Esophagus (tissue), 2 donors: ENCODE data around the gene KHDRBS1. TPM values are rescaled to one million over a fixed set of nuclear protein-coding genes. Genes with fewer than 3 reads are reported as not detected.
"Not testable (repeated sequence)": the region's sequence is repeated elsewhere in the genome, so short reads cannot be mapped to it uniquely, and the experiment has no call there.

Experiments
- H3K27ac ChIP-seq, 2 donors: one replicate each; pipeline ENCODE4 v1.5.1; 2013; ENCODE audit warnings: low read depth in 2 of 2, mild to moderate bottlenecking in 2 of 2, inconsistent platforms in 1 of 2, low read length in 1 of 2, moderate library complexity in 1 of 2
- H3K27me3 ChIP-seq, 2 donors: one replicate each; pipeline ENCODE4 v1.6.1; 2013; ENCODE audit warnings: low read length in 2 of 2, control low read depth in 1 of 2, mild to moderate bottlenecking in 1 of 2; ENCODE audit not compliant: insufficient read depth in 2 of 2, control insufficient read depth in 1 of 2
- H3K36me3 ChIP-seq, 2 donors: one replicate each; pipeline ENCODE4 v1.6.1; 2013; ENCODE audit warnings: low read length in 1 of 2; ENCODE audit not compliant: control insufficient read depth in 2 of 2, insufficient read depth in 2 of 2
- H3K4me1 ChIP-seq, 2 donors: one replicate each; pipeline ENCODE4 v1.6.1; 2013; ENCODE audit warnings: low read length in 1 of 2; ENCODE audit not compliant: control insufficient read depth in 2 of 2, insufficient read depth in 2 of 2
- H3K4me3 ChIP-seq, 2 donors: one replicate each; pipeline ENCODE4 v1.5.1; 2013; ENCODE audit warnings: low read length in 2 of 2, mild to moderate bottlenecking in 2 of 2, low read depth in 1 of 2, moderate library complexity in 1 of 2
- H3K9me3 ChIP-seq, 2 donors: one replicate each; pipeline ENCODE4 v1.6.1; 2013; ENCODE audit warnings: mild to moderate bottlenecking in 2 of 2, low read depth in 1 of 2, low read length in 1 of 2, moderate library complexity in 1 of 2; ENCODE audit not compliant: control insufficient read depth in 2 of 2, insufficient read depth in 1 of 2
- WGBS, 2 donors: extraction: QIAGEN DNeasy Blood & Tissue Kit; methylation state at CpG; one replicate each; pipeline ENCODE4 v1.1.7; 2013; 5-methylcytosine and 5-hydroxymethylcytosine counted together
- polyA plus RNA-seq, 2 donors: library from polyadenylated mRNA; stranded (reverse); fragments of 200-250 nt; gene quantifications; one replicate each; pipeline ENCODE4 v1.2.3, GENCODE V29; 2013
- donor health status: healthy with polysubstance abuse.
- donor health status: Bipolar disorder and iron deficiency.

The KHDRBS1 gene
- polyA plus RNA-seq, 2 donors: 55.1 to 63.4 TPM

DNA sequence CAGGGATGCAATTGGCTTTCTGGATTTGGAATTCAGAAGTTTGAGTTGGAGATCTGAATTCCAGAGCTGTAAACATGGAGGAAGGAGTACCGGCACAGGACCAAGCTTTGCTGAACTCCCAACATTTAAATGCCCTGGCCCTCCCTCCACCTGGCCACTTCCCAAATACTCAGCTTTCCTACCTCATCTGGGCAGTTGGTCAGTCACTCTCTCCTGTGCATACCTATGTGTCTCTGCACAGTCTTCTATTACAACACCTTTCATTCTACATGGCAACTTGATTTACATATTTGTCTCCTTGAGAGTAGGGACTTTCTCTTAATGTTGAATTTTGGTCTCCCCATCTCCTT lies 6.1 kb upstream of the KHDRBS1 start:
- no peaks in the 10 kb centered on the region for H3K27me3 ChIP-seq
- 93 to 100% methylated on average over 1 of the region's 1 CpG for WGBS, 2 donors
- H3K27ac ChIP-seq: no peak overlapping the region
- no peak overlapping the region for H3K4me3 ChIP-seq
- no peaks in the 10 kb centered on the region for H3K9me3 ChIP-seq
- no peaks in the 10 kb centered on the region for H3K36me3 ChIP-seq
- peaks cover 0 to 5% of the 10 kb centered on the region in 2 donors for H3K4me1 ChIP-seq

DNA sequence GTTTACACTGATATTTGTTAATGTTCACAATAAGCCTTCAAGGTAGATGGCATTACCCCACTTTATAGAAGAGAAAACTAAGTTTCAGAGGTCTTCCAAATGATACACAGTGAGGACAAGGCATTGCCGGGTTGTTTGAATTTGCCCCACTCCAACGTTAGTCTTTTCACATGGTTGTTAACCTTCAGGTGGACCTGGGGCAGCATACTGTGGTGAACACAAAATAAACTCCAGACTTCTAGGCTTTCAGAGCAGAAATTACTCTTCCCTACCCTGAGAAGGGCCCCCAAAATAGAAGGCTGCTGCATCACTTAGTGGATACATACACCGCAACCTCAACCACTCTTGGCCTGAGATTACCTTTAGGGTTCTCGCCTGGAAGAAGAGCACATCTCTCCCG lies 3.4 kb upstream of the KHDRBS1 start:
- Histone ChIP-seq H3K27ac (no peak overlapping the region), H3K9me3 (no peaks in the 10 kb centered on the region), H3K27me3 (no peaks in the 10 kb centered on the region), H3K36me3 (no peaks in the 10 kb centered on the region), H3K4me1 (peaks cover 0 to 5% of the 10 kb centered on the region in 2 donors), H3K4me3 (no peak overlapping the region)
- 86 to 89% methylated on average over 5 of the region's 5 CpGs for WGBS, 2 donors

GRCh38 chr1:32012709-32013385 lies 821 bp upstream of the KHDRBS1 start:
- H3K27me3 ChIP-seq: no peaks in the 10 kb centered on the region
- H3K27ac ChIP-seq: peak overlapping the region; percentile 88 to 100
- H3K4me3 ChIP-seq: peak overlapping the region; percentile 85 to 100
- no peaks in the 10 kb centered on the region for H3K36me3 ChIP-seq
- WGBS, 2 donors: 57 to 59% methylated on average over 12 of the region's 12 CpGs
- peaks cover 0 to 5% of the 10 kb centered on the region in 2 donors for H3K4me1 ChIP-seq
- no peaks in the 10 kb centered on the region for H3K9me3 ChIP-seq

- H3K4me1 ChIP-seq: peaks cover 0 to 3% of the 10 kb centered on the region in 2 donors
- 1% methylated on average over 55 of the region's 55 CpGs for WGBS, 2 donors
Measured at GRCh38 chr1:32014199-32014947, 705 bp downstream of the KHDRBS1 start.

GRCh38 chr1:32014948-32015273 lies 1.2 kb downstream of the KHDRBS1 start:
- Histone ChIP-seq H3K27me3 (no peaks in the 10 kb centered on the region), H3K9me3 (no peaks in the 10 kb centered on the region), H3K4me1 (peaks cover under 1 to 6% of the 10 kb centered on the region in 2 donors), H3K36me3 (no peaks in the 10 kb centered on the region), H3K4me3 (peak overlapping the region; percentile 85 to 100), H3K27ac (peak overlapping the region; percentile 100)
- 1% methylated on average over 11 of the region's 11 CpGs for WGBS, 2 donors

More at GRCh38 chr1:32014199-32014947, 705 bp downstream of the KHDRBS1 start:
- Histone ChIP-seq H3K27me3 (no peaks in the 10 kb centered on the region), H3K9me3 (no peaks in the 10 kb centered on the region), H3K4me3 (peak overlapping the region; percentile 85 to 100), H3K36me3 (no peaks in the 10 kb centered on the region), H3K27ac (peak overlapping the region; percentile 100)

DNA sequence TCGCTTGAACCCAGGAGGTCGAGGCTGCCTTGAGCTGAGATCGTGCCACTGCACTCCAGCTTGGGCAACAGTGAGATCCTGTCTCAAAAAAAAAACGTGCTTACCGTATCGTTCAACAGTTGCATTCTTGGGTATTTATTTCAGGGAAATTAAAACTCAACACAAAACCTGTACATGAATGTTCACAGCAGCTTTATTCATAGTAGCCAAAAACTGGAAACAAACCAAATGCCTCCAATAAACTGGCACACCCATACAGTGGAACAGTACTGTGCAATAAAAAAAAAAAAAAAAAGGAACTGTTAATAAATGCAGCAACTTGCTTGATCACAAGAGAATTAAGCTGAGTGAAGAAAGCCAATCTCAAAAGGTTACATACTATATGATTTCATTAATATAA lies 6.7 kb downstream of the KHDRBS1 start:
- Histone ChIP-seq H3K4me1 (peaks cover 3 to 9% of the 10 kb centered on the region in 2 donors), H3K36me3 (no peaks in the 10 kb centered on the region), H3K27ac (peak overlapping the region; percentile 38 to 67), H3K9me3 (no peaks in the 10 kb centered on the region), H3K4me3 (no peak overlapping the region), H3K27me3 (no peaks in the 10 kb centered on the region)
- WGBS, 2 donors: 28 to 30% methylated on average over 6 of the region's 6 CpGs

DNA sequence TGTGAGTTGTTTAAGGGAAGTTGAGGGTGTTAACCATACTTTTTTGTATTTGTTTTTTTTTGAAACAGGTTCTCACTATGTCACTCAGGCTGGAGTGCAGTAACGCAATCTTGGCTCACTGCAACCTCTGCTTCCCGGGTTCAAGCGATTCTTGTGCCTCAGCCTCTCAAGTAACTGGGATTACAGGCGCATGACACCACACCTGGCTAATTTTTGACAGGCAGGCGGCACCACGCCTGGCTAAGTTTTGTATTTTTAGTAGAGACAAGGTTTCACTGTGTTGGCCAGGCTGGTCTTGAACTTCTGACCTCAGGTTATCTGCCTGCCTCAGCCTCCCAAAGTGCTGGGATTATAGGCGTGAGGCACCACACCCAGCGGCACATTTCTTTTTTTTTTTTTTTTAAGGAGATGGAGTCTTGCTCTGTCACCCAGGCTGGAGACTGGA lies 7.9 kb downstream of the KHDRBS1 start:
- H3K27me3 ChIP-seq, H3K9me3 ChIP-seq, H3K27ac ChIP-seq, H3K4me3 ChIP-seq, H3K36me3 ChIP-seq, H3K4me1 ChIP-seq: not testable (repeated sequence)
- WGBS, 2 donors: 77 to 80% methylated on average over 8 of the region's 8 CpGs

DNA sequence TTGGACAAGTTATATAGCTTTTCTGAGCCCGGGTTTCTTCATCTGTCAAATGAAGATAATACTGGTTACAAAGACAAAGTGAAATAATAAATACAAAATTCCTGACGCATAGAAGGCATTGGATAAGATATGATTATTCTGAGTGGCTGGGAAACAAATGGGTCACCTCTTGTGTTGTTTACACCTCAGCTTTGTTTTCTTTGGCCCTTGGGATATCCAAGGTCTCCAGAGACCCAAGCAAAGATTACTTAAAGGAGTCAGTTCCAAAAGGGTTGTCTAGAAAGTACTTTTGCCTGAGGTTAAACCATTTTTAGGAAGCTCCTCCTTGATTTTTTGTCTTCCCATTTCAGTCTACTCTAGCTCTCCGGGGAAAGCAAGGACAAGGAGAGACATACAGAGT lies 9.7 kb downstream of the KHDRBS1 start:
- H3K27ac ChIP-seq: no peak overlapping the region
- WGBS, 2 donors: 65 to 70% methylated on average over 3 of the region's 3 CpGs
- H3K4me1 ChIP-seq: peaks cover 3 to 9% of the 10 kb centered on the region in 2 donors

GRCh38 chr1:32025515-32025914 lies 11.8 kb downstream of the KHDRBS1 start:
- Histone ChIP-seq H3K27me3 (no peaks in the 10 kb centered on the region), H3K4me1 (no peaks in the 10 kb centered on the region), H3K36me3 (no peaks in the 10 kb centered on the region), H3K27ac (no peak overlapping the region), H3K4me3 (no peak overlapping the region), H3K9me3 (no peaks in the 10 kb centered on the region)
- 85 to 87% methylated on average over 6 of the region's 6 CpGs for WGBS, 2 donors

More for the DNA sequence above, 9.7 kb downstream of the KHDRBS1 start:
- Histone ChIP-seq H3K27me3 (no peaks in the 10 kb centered on the region), H3K4me3 (no peak overlapping the region), H3K36me3 (no peaks in the 10 kb centered on the region), H3K9me3 (no peaks in the 10 kb centered on the region)

- WGBS, 2 donors: 89 to 94% methylated on average over 3 of the region's 3 CpGs
- H3K27ac ChIP-seq: no peak overlapping the region
- H3K4me1 ChIP-seq: no peaks in the 10 kb centered on the region
- H3K27me3 ChIP-seq: no peaks in the 10 kb centered on the region
- H3K4me3 ChIP-seq: no peak overlapping the region
- H3K36me3 ChIP-seq: peaks cover 5 to 6% of the 10 kb centered on the region in 2 donors
- no peaks in the 10 kb centered on the region for H3K9me3 ChIP-seq
Measured at GRCh38 chr1:32028746-32029145, 15.1 kb downstream of the KHDRBS1 start.
